Neural progenitor cell (in vitro differentiated cells): ENCODE results near the gene CNPY1.

Experiments used
- EZH2 ChIP-seq: fragments of 200-600 bp; sonication (generic); IDR thresholded peaks from 2 replicates; pipeline ENCODE4 v1.6.1; 2017; ENCODE audit warnings: antibody characterized with exemption, mild to moderate bottlenecking, moderate library complexity
- EZH2phosphoT487 ChIP-seq: fragments of 200-600 bp; sonication (generic); IDR thresholded peaks from 2 replicates; pipeline ENCODE4 v1.6.1; 2017; ENCODE audit warnings: antibody characterized with exemption
- TF ChIP-seq, protein P1 (sequence below): fragments of 200-600 bp; sonication (generic); IDR thresholded peaks from 2 replicates; pipeline ENCODE4 v1.5.1; 2017; ENCODE audit warnings: antibody characterized with exemption, mild to moderate bottlenecking

- TF ChIP-seq, protein P1, sequence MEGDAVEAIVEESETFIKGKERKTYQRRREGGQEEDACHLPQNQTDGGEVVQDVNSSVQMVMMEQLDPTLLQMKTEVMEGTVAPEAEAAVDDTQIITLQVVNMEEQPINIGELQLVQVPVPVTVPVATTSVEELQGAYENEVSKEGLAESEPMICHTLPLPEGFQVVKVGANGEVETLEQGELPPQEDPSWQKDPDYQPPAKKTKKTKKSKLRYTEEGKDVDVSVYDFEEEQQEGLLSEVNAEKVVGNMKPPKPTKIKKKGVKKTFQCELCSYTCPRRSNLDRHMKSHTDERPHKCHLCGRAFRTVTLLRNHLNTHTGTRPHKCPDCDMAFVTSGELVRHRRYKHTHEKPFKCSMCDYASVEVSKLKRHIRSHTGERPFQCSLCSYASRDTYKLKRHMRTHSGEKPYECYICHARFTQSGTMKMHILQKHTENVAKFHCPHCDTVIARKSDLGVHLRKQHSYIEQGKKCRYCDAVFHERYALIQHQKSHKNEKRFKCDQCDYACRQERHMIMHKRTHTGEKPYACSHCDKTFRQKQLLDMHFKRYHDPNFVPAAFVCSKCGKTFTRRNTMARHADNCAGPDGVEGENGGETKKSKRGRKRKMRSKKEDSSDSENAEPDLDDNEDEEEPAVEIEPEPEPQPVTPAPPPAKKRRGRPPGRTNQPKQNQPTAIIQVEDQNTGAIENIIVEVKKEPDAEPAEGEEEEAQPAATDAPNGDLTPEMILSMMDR: no peak
- TF ChIP-seq EZH2phosphoT487: peak; percentile 62
- peak; percentile 78 for TF ChIP-seq EZH2
Observed at GRCh38 chr7:155466142-155466813, 80.1 kb downstream of the CNPY1 start.
